K562 (cell line): Measurements from ENCODE around the gene MYCN. TPM values are rescaled to one million over a fixed set of nuclear protein-coding genes. Genes with fewer than 3 reads are reported as not detected.

Experiments used
- IRF2 ChIP-seq: sonication (generic); formaldehyde crosslinking; IDR thresholded peaks from 2 replicates; pipeline ENCODE4 v1.8.1; 2022; ENCODE audit warnings: mild to moderate bottlenecking, missing genetic modification reagents
- ZFP30 ChIP-seq: fragments of 250-450 bp; sonication (Bioruptor Pico); IDR thresholded peaks from 2 replicates; pipeline ENCODE4 v1.8.0; 2022; ENCODE audit warnings: moderate library complexity, mild to moderate bottlenecking, inconsistent platforms, borderline replicate concordance
- ZNF445 ChIP-seq: fragments of 250-450 bp; sonication (Bioruptor Pico); IDR thresholded peaks from 2 replicates; pipeline ENCODE4 v1.4.0; 2020; ENCODE audit warnings: low read depth, mild to moderate bottlenecking, moderate library complexity
- polyA plus RNA-seq, 8 experiments: library from polyadenylated mRNA; depleted of rRNA in 4 of 8; stranded (reverse) in 5 of 8; unstranded in 3 of 8; fragments of >200 nt; fragmentation: Nextera tagmentation in 2 of 8; fragmentation: Illumina TruSeq in 1 of 8; extraction: Ambion mirVana in 2 of 8; extraction: Trizol in 1 of 8; gene quantifications; 2 replicates each; pipeline versions ENCODE4 v1.2.1 to v1.2.3, GENCODE V29; 2011 to 2014; ENCODE audit warnings: inconsistent platforms in 1 of 8, missing spikeins in 1 of 8
- total RNA-seq, 7 experiments: library from RNA; depleted of rRNA in 6 of 7; stranded (reverse); fragments of >200 nt in 6 of 7; fragmentation: Illumina TruSeq in 2 of 7; extraction: Trizol in 2 of 7; gene quantifications; 2 replicates each; pipeline versions ENCODE4 v1.2.1 to v1.2.3, GENCODE V29; 2011 to 2021; ENCODE audit warnings: low replicate concordance in 1 of 7
- TF ChIP-seq, protein P1 (sequence below): fragments of 250-450 bp; sonication (Bioruptor Pico); IDR thresholded peaks from 2 replicates; pipeline ENCODE4 v1.4.0; 2020
- TF ChIP-seq, protein P2 (sequence below): sonication (generic); formaldehyde crosslinking; IDR thresholded peaks from 2 replicates; pipeline ENCODE4 v1.8.0; 2023; ENCODE audit warnings: missing genetic modification reagents, mild to moderate bottlenecking, borderline replicate concordance
- TF ChIP-seq, protein P3 (sequence below): IDR thresholded peaks from 2 replicates; pipeline ENCODE4 v1.6.1; 2011; ENCODE audit not compliant: insufficient read length; ENCODE audit errors: extremely low read depth

The MYCN gene
- total and polyA plus RNA-seq, 9 of the 15 experiments (the other 6 are each of a cell fraction or from before 2014, with no cell fraction given), result not detected

DNA sequence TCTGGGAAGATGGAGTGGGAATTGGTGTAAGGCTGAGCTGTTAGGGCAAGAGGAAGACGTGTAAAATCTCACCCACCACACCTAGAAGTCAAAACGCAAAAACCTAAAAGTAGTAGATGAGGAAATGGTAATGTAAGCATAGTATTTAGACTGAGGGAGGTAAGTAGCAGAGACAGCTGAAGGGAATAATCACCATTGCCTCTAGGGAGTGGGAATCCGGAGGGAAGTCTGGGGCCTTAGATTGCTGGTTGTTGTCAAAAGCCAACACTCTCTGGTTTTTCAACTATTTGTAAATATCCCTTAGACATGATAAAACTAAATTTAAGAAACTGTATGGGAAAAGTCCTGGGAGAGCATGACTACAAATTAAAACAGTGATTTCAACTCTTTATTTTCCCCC lies 28.7 kb upstream of the MYCN start (continued):
- TF ChIP-seq, protein P1, sequence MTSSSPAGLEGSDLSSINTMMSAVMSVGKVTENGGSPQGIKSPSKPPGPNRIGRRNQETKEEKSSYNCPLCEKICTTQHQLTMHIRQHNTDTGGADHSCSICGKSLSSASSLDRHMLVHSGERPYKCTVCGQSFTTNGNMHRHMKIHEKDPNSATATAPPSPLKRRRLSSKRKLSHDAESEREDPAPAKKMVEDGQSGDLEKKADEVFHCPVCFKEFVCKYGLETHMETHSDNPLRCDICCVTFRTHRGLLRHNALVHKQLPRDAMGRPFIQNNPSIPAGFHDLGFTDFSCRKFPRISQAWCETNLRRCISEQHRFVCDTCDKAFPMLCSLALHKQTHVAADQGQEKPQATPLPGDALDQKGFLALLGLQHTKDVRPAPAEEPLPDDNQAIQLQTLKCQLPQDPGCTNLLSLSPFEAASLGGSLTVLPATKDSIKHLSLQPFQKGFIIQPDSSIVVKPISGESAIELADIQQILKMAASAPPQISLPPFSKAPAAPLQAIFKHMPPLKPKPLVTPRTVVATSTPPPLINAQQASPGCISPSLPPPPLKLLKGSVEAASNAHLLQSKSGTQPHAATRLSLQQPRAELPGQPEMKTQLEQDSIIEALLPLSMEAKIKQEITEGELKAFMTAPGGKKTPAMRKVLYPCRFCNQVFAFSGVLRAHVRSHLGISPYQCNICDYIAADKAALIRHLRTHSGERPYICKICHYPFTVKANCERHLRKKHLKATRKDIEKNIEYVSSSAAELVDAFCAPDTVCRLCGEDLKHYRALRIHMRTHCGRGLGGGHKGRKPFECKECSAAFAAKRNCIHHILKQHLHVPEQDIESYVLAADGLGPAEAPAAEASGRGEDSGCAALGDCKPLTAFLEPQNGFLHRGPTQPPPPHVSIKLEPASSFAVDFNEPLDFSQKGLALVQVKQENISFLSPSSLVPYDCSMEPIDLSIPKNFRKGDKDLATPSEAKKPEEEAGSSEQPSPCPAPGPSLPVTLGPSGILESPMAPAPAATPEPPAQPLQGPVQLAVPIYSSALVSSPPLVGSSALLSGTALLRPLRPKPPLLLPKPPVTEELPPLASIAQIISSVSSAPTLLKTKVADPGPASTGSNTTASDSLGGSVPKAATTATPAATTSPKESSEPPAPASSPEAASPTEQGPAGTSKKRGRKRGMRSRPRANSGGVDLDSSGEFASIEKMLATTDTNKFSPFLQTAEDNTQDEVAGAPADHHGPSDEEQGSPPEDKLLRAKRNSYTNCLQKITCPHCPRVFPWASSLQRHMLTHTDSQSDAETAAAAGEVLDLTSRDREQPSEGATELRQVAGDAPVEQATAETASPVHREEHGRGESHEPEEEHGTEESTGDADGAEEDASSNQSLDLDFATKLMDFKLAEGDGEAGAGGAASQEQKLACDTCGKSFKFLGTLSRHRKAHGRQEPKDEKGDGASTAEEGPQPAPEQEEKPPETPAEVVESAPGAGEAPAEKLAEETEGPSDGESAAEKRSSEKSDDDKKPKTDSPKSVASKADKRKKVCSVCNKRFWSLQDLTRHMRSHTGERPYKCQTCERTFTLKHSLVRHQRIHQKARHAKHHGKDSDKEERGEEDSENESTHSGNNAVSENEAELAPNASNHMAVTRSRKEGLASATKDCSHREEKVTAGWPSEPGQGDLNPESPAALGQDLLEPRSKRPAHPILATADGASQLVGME (CRISPR knock-in tag), result no peak
- TF ChIP-seq IRF2 (CRISPR knock-in tag), result no peak
- TF ChIP-seq ZNF445 (CRISPR knock-in tag), result no peak
- TF ChIP-seq, protein P2, sequence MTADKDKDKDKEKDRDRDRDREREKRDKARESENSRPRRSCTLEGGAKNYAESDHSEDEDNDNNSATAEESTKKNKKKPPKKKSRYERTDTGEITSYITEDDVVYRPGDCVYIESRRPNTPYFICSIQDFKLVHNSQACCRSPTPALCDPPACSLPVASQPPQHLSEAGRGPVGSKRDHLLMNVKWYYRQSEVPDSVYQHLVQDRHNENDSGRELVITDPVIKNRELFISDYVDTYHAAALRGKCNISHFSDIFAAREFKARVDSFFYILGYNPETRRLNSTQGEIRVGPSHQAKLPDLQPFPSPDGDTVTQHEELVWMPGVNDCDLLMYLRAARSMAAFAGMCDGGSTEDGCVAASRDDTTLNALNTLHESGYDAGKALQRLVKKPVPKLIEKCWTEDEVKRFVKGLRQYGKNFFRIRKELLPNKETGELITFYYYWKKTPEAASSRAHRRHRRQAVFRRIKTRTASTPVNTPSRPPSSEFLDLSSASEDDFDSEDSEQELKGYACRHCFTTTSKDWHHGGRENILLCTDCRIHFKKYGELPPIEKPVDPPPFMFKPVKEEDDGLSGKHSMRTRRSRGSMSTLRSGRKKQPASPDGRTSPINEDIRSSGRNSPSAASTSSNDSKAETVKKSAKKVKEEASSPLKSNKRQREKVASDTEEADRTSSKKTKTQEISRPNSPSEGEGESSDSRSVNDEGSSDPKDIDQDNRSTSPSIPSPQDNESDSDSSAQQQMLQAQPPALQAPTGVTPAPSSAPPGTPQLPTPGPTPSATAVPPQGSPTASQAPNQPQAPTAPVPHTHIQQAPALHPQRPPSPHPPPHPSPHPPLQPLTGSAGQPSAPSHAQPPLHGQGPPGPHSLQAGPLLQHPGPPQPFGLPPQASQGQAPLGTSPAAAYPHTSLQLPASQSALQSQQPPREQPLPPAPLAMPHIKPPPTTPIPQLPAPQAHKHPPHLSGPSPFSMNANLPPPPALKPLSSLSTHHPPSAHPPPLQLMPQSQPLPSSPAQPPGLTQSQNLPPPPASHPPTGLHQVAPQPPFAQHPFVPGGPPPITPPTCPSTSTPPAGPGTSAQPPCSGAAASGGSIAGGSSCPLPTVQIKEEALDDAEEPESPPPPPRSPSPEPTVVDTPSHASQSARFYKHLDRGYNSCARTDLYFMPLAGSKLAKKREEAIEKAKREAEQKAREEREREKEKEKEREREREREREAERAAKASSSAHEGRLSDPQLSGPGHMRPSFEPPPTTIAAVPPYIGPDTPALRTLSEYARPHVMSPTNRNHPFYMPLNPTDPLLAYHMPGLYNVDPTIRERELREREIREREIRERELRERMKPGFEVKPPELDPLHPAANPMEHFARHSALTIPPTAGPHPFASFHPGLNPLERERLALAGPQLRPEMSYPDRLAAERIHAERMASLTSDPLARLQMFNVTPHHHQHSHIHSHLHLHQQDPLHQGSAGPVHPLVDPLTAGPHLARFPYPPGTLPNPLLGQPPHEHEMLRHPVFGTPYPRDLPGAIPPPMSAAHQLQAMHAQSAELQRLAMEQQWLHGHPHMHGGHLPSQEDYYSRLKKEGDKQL (CRISPR knock-in tag), result no peak
- TF ChIP-seq, protein P3, sequence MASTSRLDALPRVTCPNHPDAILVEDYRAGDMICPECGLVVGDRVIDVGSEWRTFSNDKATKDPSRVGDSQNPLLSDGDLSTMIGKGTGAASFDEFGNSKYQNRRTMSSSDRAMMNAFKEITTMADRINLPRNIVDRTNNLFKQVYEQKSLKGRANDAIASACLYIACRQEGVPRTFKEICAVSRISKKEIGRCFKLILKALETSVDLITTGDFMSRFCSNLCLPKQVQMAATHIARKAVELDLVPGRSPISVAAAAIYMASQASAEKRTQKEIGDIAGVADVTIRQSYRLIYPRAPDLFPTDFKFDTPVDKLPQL, result no peak
- TF ChIP-seq ZFP30 (CRISPR knock-in tag), result no peak
